GM12873 (cell line): ENCODE measurements around the gene PLA2G4E.

ENCODE experiments used
- CTCF ChIP-seq: IDR thresholded peaks from 2 replicates; pipeline ENCODE4 v1.5.1; 2012; ENCODE audit warnings: low read depth, mild to moderate bottlenecking, moderate library complexity, low read length, control low read depth; ENCODE audit not compliant: insufficient read depth; ENCODE audit errors: missing control alignments

Gene PLA2G4E

DNA sequence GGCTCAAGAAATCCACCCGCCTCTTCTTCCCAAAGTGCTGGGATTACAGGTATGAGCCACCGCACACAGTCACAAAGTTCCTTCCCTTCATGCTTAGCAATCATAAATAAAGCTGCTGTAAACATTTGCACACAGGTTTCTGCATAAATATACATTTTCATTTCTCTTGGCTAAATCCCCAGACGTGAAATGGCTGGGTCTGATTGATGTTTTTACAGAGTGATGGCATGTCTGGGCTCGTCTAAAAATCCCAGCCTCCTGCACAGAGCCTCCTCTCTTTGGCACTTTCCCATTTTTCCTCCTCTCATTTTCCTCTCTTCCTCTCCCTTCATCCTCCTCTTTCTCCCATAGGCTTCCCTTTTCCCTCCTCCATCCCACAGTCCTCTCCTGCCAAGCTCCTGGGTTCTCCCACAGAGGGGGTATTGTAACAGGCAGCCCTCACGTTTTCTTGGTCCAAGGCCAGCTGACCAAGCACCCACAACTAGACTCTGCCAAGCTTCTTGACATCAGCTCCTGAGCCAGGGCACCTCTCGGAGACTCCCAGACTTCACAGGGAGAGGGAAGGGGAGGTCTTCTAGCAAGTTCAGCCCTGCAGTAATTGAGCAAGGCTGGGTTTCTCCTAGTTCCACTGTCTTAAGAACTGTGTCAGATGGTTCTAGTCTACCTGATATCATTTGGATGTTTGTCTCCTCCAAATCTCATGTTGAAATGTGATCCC is 10.5 kb upstream of the PLA2G4E start:
- TF ChIP-seq CTCF: no peak

DNA sequence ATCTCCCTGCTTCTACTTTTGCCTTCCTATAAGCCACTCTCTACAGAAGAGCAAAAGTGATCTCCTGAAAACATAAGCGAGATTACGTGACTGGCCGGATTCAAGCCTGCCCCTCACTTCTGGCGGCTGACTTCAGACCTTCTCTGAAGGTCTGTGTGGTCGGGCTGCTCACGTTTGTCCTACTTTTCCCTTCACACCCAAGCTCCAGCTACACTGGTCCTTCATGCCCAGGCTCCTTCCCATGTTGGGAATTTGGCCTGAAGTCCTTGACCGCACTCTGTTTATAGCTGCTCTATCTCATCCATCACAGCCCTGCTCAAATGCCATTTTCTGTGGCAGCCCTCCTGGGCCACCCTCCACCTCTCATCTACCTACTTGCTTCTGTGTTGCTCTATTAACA is 6.7 kb upstream of the PLA2G4E start:
- no peak for TF ChIP-seq CTCF

- no peak for TF ChIP-seq CTCF
Observed at GRCh38 chr15:42024303-42024702, 3.5 kb upstream of the PLA2G4E start.

- TF ChIP-seq CTCF: no peak
Observed at GRCh38 chr15:42021593-42021992, 751 bp upstream of the PLA2G4E start.

- TF ChIP-seq CTCF: no peak
Observed at GRCh38 chr15:42018306-42019224, 2.3 kb downstream of the PLA2G4E start.

- TF ChIP-seq CTCF: no peak
Observed at GRCh38 chr15:42016971-42017370, 3.9 kb downstream of the PLA2G4E start.

DNA sequence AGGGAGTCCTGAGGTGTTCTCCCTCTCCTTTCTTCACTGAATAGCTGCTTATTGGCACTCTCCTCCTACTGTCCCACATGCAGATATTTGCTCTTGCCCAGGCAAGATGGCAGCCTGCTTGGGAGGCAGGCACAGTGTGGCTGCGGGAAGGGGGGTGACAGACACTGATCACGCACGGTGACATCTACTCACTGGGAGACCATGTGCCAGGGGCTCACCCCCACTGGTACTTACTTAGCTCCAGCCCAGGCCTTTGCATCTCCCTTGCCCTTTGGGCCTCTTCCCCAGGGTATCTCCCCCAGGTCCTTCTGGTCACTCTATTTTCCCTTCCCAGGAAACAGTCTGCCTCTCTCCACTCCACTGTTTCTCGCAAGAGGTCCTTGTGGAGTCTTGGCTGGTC is 6.4 kb downstream of the PLA2G4E start:
- no peak for TF ChIP-seq CTCF
